Testis (tissue), 2 donors: ENCODE measurements around the gene MAGI2.

Source experiments
- POLR2A ChIP-seq: fragments of 450-650 bp; IDR thresholded peaks from one replicate; pipeline ENCODE4 v1.6.1; 2017; ENCODE audit warnings: antibody characterized with exemption, mild to moderate bottlenecking, moderate library complexity
- TF ChIP-seq, protein P1 (sequence below), 3 experiments: fragments of 450-650 bp in 2 of 3; fragments of 200-600 bp in 1 of 3; sonication (generic) in 1 of 3; IDR thresholded peaks; one replicate each; pipeline ENCODE4 v1.5.1; 2016 to 2019; ENCODE audit warnings: antibody characterized with exemption in 3 of 3, mild to moderate bottlenecking in 2 of 3, moderate library complexity in 1 of 3

DNA sequence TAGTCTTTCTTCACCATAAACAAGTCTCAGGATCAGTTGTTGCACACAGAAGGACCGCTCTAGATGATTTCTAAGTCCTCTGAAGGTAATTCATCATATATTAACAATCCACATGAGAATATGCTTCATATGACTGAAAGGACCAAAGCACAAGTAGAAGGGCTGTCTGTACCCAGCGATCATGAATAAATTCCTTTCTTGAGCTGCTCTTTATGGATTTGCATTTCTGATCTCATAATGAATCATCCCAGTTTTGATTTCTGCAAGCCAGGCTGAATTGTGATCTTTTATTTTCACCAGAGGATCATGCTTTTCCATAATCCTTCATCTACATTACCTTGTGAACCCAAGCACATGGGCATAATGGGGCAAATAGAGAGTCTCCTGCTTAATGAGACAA, 675.6 kb downstream of the MAGI2 start:
- TF ChIP-seq, protein P1, sequence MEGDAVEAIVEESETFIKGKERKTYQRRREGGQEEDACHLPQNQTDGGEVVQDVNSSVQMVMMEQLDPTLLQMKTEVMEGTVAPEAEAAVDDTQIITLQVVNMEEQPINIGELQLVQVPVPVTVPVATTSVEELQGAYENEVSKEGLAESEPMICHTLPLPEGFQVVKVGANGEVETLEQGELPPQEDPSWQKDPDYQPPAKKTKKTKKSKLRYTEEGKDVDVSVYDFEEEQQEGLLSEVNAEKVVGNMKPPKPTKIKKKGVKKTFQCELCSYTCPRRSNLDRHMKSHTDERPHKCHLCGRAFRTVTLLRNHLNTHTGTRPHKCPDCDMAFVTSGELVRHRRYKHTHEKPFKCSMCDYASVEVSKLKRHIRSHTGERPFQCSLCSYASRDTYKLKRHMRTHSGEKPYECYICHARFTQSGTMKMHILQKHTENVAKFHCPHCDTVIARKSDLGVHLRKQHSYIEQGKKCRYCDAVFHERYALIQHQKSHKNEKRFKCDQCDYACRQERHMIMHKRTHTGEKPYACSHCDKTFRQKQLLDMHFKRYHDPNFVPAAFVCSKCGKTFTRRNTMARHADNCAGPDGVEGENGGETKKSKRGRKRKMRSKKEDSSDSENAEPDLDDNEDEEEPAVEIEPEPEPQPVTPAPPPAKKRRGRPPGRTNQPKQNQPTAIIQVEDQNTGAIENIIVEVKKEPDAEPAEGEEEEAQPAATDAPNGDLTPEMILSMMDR (IDR thresholded peaks at IDR 0.05): no peak
- no peak for TF ChIP-seq POLR2A
